Right kidney (tissue), 1 donor: ENCODE measurements around the gene ZNF83.
"Not testable (repeated sequence)": the region's sequence is repeated elsewhere in the genome, so short reads cannot be mapped to it uniquely, and the experiment has no call there.

Experiments used
- DNase-seq: peaks from one replicate; pipeline ENCODE4 v3.0.0-alpha.2; 2016

Gene ZNF83

DNA sequence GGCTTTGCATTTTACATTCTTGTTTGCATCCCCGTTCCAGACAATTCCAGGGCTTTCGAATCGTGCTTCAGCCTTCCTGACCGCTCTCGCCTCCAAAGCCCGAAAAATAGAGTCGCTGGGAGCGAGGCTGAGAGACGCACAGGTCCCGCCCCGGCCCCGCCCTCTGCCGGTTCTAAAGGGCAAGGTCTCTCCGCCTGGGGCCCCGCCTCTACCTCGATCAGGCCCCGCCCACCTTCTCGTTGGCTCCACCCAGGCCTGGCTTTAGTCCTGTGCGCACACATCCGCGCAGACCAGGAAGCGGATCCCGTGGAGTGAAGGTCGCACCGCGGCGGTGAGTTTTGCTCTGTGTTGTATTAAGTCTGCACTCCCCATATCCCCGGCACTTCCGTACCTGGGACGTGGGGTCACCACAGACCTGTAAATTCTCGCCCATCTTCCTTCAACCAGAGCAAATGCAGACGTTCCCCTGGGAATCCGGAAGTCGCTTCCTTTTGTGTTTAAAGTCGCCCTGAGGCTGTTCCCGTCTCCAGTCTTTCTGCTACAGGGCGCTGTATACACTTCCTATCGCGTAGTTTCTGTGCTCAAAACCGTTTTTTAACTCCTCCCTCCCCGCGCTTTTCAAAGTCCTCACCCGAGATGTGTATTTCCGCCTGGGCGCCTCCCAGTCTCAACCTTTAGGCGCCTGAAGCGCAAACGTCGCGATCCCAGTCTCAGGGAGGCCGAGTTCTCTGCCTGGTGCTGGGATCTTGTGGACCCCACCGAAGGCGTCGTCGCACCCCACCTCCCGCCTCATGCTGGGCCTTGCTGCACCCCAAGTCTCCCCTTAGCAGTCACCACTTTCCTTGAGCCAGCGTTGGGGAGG is 67.9 kb downstream of the ZNF83 start, which contains the start of gene ZNF701:
Gene ZNF701, plus strand, starts transcription at position 288 of the 862 bp plus-strand sequence. CDS start 3,861 bp downstream, outside the sequence.
- DNase-seq: peak; percentile 93

GRCh38 chr19:52569638-52569999 is 68.5 kb downstream of the ZNF83 start:
- not testable (repeated sequence) for DNase-seq

GRCh38 chr19:52567921-52568320 is 70.2 kb downstream of the ZNF83 start:
- no peak for DNase-seq

- DNase-seq: no peak
Observed at GRCh38 chr19:52566588-52566987, 71.6 kb downstream of the ZNF83 start.

- no peak for DNase-seq
Observed at GRCh38 chr19:52566121-52566520, 72.0 kb downstream of the ZNF83 start.
